ENCODE measurements around the gene FAM53A.
"Not testable (repeated sequence)": the region's sequence is repeated elsewhere in the genome, so short reads cannot be mapped to it uniquely, and the experiment has no call there.

The FAM53A gene

DNA sequence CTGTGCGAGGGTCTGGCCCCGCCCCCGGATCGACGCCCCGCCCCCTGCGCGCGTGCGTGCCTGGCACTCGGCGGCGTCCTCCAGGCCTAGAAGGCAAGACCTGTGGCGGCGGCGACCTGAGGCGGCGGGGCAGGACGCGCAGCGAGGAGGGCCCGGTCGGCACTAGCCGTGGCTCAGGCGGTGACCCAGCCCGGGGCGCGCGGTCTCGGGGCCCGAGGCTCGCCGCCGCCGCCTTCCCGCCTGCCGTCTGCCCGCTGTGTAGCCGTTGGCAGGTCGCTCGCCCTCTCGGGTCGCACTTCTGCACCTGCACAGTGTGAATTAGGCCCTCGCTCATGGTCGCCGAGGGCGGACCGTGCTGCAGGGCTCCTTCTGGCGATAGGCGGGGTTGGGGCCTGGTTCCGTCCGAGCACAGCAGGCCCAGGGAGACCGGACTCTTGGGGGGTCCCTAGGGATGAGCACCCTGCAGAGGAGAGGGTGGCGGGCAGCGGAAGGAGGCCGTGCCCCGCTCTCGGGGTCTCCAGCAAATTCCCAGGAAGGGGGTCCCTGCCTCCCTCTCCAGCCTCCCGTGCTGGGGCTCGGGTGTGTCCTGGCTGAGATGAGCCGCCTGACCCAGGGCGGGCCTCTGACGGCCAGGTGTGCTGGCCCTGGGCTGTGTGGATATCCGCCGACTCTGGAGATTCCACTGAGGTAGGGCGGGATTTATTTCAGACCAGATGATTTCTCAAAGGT, 557 bp upstream of the FAM53A start:
- Mint-ChIP-seq H3K27me3 (no peaks in the 10 kb centered on the region), H3K4me3 (peak overlapping the region; percentile 57), H3K9me3 (no peaks in the 10 kb centered on the region), H3K27ac (peak overlapping the region; percentile 50), H3K4me1 (ENCODE audit: low read depth) (peaks cover 13% of the 10 kb centered on the region), H3K36me3 (ENCODE audit: low read depth) (peaks cover 5% of the 10 kb centered on the region)
- intact Hi-C loops (cut with micrococcal nuclease) = loop anchor here (1.0 to 2.0 kb wide), 2 partner anchors 28 to 104 kb away; partner anchors contain the start of gene SLBP

DNA sequence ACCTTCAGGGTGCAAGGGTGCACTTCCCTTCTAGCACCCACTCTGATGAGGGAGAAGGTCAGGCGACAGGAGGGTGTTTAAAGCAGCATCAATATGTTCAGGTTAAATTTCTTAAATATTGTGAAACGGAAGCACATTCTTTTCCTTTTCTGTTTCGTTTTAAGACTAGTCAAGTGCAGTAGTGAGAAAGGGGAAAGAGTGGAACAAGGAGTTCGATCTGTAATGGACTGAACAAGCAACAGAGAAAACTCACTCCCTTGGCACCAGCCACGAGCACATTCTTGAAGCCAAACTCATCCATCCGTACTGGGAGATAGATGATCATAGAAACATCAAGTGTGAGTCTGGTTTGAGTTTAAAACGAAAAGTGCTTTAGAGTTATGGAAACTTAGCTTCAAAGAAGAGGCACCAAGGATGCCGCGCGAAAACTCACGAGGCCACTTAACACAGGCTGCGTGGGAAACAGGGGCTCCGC, 815 bp downstream of the FAM53A start:
- no peaks in the 10 kb centered on the region for H3K27me3 Mint-ChIP-seq
- H3K9me3 Mint-ChIP-seq = no peaks in the 10 kb centered on the region
- H3K4me1 Mint-ChIP-seq (ENCODE audit: low read depth) = peaks cover 13% of the 10 kb centered on the region
- intact Hi-C loops (cut with micrococcal nuclease) = no loop called here
- H3K36me3 Mint-ChIP-seq (ENCODE audit: low read depth) = no peaks in the 10 kb centered on the region
- peak overlapping the region; percentile 70 for H3K4me3 Mint-ChIP-seq
- peak overlapping the region; percentile 67 for H3K27ac Mint-ChIP-seq

DNA sequence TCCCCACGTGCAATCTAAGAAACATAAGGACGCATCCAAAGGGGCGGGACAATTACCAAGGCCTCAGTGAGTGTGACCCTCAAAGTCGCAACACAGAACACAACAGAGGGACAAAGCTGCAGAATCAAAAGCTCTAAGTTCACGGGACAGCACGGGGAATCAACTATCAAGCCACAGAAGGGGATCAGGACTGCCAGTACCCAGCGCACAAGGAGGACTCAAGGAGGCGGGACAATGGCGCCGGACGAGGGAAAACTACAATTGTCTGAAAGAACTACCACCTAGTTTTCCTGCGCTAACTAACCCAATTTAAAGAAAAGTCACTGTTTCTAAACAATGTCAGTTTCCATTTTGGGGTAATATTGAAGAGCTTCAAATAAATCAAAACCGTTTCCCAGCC, 1.3 kb downstream of the FAM53A start:
- peak overlapping the region; percentile 67 for H3K27ac Mint-ChIP-seq
- intact Hi-C loops (cut with micrococcal nuclease) = no loop called here

DNA sequence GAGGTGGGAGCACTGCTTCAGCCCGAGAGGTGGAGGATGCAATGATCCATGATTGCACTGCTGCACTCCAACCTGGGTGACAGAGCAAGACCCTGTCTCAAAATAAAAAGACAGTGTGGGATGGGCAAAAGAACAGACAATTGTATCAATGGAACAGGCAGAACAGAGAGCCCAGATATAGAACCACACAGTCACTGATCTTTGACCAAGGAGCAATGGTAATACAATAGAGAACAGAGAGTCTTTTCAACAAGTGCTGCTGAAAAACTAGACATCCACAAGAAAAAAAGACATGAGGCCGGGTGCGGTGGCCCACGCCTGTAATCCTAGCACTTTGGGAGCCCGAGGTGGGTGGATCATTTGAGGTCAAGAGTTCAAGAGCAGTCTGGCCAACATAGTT, 5.9 kb downstream of the FAM53A start:
- Mint-ChIP-seq H3K27me3 (peaks cover 5% of the 10 kb centered on the region), H3K36me3 (ENCODE audit: low read depth) (no peaks in the 10 kb centered on the region), H3K4me3 (no peak overlapping the region), H3K4me1 (ENCODE audit: low read depth) (peaks cover 22% of the 10 kb centered on the region), H3K27ac (no peak overlapping the region), H3K9me3 (no peaks in the 10 kb centered on the region)
- intact Hi-C loops (cut with micrococcal nuclease) = no loop called here

More for the DNA sequence above, 1.3 kb downstream of the FAM53A start:
- Mint-ChIP-seq H3K4me3 (peak overlapping the region; percentile 70), H3K36me3 (ENCODE audit: low read depth) (no peaks in the 10 kb centered on the region), H3K9me3 (no peaks in the 10 kb centered on the region), H3K4me1 (ENCODE audit: low read depth) (peaks cover 13% of the 10 kb centered on the region), H3K27me3 (no peaks in the 10 kb centered on the region)

DNA sequence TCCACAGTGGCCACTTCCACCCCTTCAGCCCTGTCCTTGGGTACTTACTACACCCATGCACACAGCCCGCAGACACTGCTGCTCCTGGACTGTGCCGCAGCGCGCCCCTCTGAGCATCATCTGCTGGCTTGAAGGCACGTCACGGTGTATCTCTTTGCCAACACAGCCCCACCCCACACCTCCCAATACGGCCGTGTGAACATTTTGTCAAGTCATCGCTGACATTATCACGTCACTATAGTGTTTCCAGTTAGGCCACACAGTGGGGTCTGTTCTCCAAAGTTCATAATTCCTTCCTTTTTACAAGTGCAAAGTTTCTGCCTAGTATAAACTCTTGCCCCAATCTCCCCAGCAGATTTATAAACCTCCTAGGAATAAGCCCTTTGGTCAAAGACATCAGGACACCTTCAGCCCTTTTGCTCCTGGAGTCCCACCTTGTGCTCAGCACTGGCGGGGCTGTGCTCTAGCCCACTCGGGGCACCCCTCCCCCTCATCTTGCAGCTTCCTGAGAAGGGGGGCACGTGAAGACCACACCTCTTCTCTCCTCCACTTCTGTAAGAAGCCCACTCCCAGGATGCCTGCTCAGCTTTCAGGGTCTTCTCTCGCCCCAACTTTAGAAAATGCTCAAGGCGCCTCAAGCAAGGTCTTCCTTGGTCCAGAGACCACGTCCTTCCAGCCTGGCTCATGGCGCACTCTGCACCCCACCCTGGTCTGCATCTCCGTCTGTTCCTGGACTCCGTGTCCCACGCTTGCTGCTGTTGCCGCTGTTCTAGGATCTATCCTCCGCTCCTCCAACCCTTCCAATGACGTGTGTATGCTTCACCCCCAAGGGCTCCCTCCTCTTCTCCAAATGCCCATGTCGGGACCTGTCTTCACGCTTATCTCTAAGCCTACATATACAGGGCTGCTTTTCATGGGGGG, 7.2 kb downstream of the FAM53A start:
- peaks cover 13% of the 10 kb centered on the region for H3K4me1 Mint-ChIP-seq (ENCODE audit: low read depth)
- peaks cover 5% of the 10 kb centered on the region for H3K27me3 Mint-ChIP-seq
- intact Hi-C loops (cut with micrococcal nuclease) = no loop called here
- H3K9me3 Mint-ChIP-seq = no peaks in the 10 kb centered on the region
- no peak overlapping the region for H3K4me3 Mint-ChIP-seq
- H3K36me3 Mint-ChIP-seq (ENCODE audit: low read depth) = no peaks in the 10 kb centered on the region
- H3K27ac Mint-ChIP-seq = no peak overlapping the region

DNA sequence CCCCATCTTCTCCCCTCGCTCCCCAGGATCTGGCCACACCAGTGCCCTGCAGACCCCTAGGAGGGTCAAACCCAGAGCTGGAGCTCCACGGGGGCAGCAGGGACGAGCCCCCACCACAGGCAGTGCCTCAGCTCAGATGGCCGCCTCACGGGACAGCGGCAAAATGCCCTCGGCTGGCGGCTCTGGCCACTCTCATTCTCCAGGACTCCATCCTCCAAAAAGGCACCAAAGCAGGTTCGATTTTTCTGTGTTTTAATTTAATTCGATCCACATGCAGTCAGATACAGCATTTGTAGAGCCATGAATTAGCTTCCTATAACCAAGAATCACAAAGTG, 8.3 kb downstream of the FAM53A start:
- Mint-ChIP-seq H3K4me3 (no peak overlapping the region), H3K36me3 (ENCODE audit: low read depth) (no peaks in the 10 kb centered on the region), H3K4me1 (ENCODE audit: low read depth) (peaks cover 13% of the 10 kb centered on the region), H3K9me3 (no peaks in the 10 kb centered on the region), H3K27ac (no peak overlapping the region), H3K27me3 (peaks cover 5% of the 10 kb centered on the region)
- intact Hi-C loops (cut with micrococcal nuclease) = no loop called here

DNA sequence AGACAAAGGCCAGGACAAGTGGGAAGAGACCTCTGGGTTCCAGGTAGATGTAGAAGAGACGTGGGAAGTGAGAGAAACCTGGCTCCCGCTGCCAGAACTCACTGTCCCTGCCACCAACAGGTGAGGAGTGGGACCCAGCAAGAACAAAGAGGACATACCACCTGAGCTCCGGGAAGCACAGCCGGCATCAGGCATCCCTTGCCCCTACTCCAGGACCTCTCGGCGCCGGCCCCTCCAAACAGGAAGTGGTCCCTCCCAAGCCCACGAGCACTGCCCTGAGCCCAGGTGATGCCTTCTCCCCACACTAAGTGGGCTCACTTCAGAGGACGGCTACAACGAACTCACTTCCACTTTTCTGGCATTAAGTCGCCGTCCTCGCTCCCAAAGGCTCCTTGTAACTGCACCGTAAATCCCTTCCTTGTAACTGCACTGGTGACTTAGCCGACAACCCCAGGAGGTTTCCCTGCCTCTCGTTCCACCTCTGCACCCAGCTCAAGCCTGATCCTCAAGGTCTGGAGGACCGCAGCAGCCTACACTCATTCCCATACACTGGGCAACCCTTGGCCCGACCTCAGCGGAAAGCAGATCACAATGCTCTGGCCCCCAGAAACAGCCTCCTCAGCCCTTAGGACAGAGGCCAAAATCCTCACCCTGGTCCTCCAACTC, 8.8 kb downstream of the FAM53A start:
- H3K4me1 Mint-ChIP-seq (ENCODE audit: low read depth) = peaks cover 13% of the 10 kb centered on the region
- intact Hi-C loops (cut with micrococcal nuclease) = no loop called here
- H3K9me3 Mint-ChIP-seq = no peaks in the 10 kb centered on the region
- no peak overlapping the region for H3K4me3 Mint-ChIP-seq
- peaks cover 5% of the 10 kb centered on the region for H3K27me3 Mint-ChIP-seq
- no peak overlapping the region for H3K27ac Mint-ChIP-seq
- no peaks in the 10 kb centered on the region for H3K36me3 Mint-ChIP-seq (ENCODE audit: low read depth)

DNA sequence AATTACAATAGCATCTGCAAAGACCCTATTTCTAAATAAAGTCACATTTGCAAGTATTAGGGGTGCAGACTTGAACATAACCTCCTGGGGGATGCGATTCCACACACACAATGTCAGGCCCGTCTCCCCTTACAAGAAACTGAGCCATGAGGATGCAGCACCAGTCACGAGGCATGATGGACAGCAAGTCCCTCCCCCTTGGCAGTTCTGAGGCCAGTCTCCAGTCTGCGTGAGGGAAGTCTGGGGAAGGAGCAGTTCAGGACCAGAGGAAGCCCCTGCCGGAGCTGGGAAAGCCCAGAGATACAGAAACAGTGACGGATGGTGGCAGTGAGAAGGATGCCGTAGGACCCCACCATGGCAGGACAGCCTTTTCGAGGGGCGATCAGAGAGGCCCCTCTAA, 9.4 kb downstream of the FAM53A start:
- Mint-ChIP-seq H3K27ac (no peak overlapping the region), H3K36me3 (ENCODE audit: low read depth) (no peaks in the 10 kb centered on the region), H3K4me1 (ENCODE audit: low read depth) (peaks cover 13% of the 10 kb centered on the region), H3K27me3 (peaks cover 5% of the 10 kb centered on the region), H3K4me3 (no peak overlapping the region), H3K9me3 (no peaks in the 10 kb centered on the region)
- intact Hi-C loops (cut with micrococcal nuclease) = no loop called here

DNA sequence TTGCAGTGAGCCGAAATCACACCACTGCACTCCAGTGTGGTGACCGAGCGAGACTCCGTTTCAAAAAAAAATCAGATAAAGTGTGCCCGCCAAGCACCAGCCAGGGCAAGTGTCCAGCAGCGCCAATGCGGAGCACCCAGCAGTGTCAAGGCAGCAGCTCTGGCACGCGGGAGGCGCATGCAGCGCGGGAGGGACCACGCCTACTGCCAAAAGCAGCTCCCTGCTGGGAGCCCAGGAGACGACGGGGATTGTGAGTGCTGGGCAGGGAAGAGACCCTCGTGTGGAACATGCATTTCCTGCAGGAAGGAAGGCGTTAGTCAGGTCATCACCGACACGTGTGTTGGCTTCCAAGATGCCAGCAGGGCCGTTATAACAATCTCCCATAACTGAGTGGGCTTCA, 10.4 kb downstream of the FAM53A start:
- Mint-ChIP-seq H3K27me3 (peaks cover 5% of the 10 kb centered on the region), H3K4me3 (no peak overlapping the region), H3K27ac (no peak overlapping the region), H3K4me1 (ENCODE audit: low read depth) (peaks cover 17% of the 10 kb centered on the region), H3K9me3 (no peaks in the 10 kb centered on the region), H3K36me3 (ENCODE audit: low read depth) (peaks cover under 1% of the 10 kb centered on the region)
- intact Hi-C loops (cut with micrococcal nuclease) = no loop called here

DNA sequence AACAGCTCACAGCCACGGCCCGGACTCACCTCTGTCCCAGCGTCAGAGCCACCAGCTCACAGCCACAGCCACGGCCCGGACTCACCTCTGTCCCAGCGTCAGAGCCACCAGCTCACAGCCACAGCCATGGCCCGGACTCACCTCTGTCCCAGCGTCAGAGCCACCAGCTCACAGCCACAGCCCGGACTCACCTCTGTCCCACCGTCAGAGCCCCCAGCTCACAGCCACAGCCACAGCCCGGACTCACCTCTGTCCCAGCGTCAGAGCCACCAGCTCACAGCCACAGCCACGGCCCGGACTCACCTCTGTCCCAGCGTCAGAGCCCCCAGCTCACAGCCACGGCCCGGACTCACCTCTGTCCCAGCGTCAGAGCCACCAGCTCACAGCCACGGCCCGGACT, 13.1 kb downstream of the FAM53A start:
- intact Hi-C loops (cut with micrococcal nuclease) = not testable (repeated sequence)

GRCh38 chr4:1670279-1670678, 13.8 kb downstream of the FAM53A start:
- Mint-ChIP-seq H3K36me3 (ENCODE audit: low read depth) (peaks cover 5% of the 10 kb centered on the region), H3K27ac (no peak overlapping the region), H3K4me3 (no peak overlapping the region), H3K27me3 (no peaks in the 10 kb centered on the region), H3K9me3 (no peaks in the 10 kb centered on the region), H3K4me1 (ENCODE audit: low read depth) (peaks cover 8% of the 10 kb centered on the region)
- intact Hi-C loops (cut with micrococcal nuclease) = no loop called here

More for the DNA sequence above, 13.1 kb downstream of the FAM53A start:
- H3K9me3 Mint-ChIP-seq; H3K27me3 Mint-ChIP-seq; H3K4me3 Mint-ChIP-seq; H3K4me1 Mint-ChIP-seq (ENCODE audit: low read depth); H3K36me3 Mint-ChIP-seq (ENCODE audit: low read depth); H3K27ac Mint-ChIP-seq: not testable (repeated sequence)

DNA sequence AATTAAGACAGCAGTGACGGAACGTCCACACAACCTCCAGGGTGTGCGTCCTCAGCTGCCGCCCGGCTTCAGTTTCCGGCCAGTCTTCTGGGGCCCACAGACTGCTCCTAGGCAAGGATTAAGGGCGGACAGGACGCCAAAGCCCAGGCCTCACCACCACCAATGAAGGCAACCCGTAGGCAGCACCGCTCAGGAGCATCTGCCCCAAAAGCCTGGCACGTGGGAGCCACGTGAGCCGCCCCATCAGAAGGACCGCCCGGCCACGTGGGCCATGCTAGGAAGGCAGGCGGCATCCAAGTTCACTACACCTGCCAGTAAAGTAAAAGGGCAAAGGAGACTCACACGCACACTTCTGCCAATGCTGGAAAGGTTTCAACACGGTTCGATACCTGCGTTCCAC, 14.3 kb downstream of the FAM53A start:
- Mint-ChIP-seq H3K4me3 (no peak overlapping the region), H3K9me3 (no peaks in the 10 kb centered on the region), H3K27ac (no peak overlapping the region), H3K36me3 (ENCODE audit: low read depth) (peaks cover 5% of the 10 kb centered on the region), H3K27me3 (no peaks in the 10 kb centered on the region), H3K4me1 (ENCODE audit: low read depth) (peaks cover 8% of the 10 kb centered on the region)
- intact Hi-C loops (cut with micrococcal nuclease) = no loop called here

- no peaks in the 10 kb centered on the region for H3K9me3 Mint-ChIP-seq
- H3K4me1 Mint-ChIP-seq (ENCODE audit: low read depth) = peaks cover 8% of the 10 kb centered on the region
- intact Hi-C loops (cut with micrococcal nuclease) = no loop called here
- peaks cover 5% of the 10 kb centered on the region for H3K36me3 Mint-ChIP-seq (ENCODE audit: low read depth)
- no peaks in the 10 kb centered on the region for H3K27me3 Mint-ChIP-seq
- H3K27ac Mint-ChIP-seq = no peak overlapping the region
- no peak overlapping the region for H3K4me3 Mint-ChIP-seq
Observed at GRCh38 chr4:1669270-1669669, 14.8 kb downstream of the FAM53A start.

GRCh38 chr4:1668488-1668840, 15.6 kb downstream of the FAM53A start:
- intact Hi-C loops (cut with micrococcal nuclease) = no loop called here
- H3K36me3 Mint-ChIP-seq (ENCODE audit: low read depth) = peaks cover 5% of the 10 kb centered on the region
- H3K27ac Mint-ChIP-seq = no peak overlapping the region
- peaks cover 8% of the 10 kb centered on the region for H3K4me1 Mint-ChIP-seq (ENCODE audit: low read depth)
- no peaks in the 10 kb centered on the region for H3K9me3 Mint-ChIP-seq
- H3K27me3 Mint-ChIP-seq = no peaks in the 10 kb centered on the region
- no peak overlapping the region for H3K4me3 Mint-ChIP-seq

All from dendritic cell treated with granulocyte-macrophage colony-stimulating factor and Interleukin-4, amounts not matched to agents 40 ng/mL and 50 ng/mL, for 4 days (primary cell).